Measurements from ENCODE around the gene MACF1.
"Not testable (repeated sequence)": the region's sequence is repeated elsewhere in the genome, so short reads cannot be mapped to it uniquely, and the experiment has no call there.

Gene MACF1

GRCh38 chr1:39508266-39508665, 303.8 kb downstream of the MACF1 start:
- no peak overlapping the region for H3K4me3 ChIP-seq (ENCODE audit: low read depth, low read length)
- H3K27ac ChIP-seq (ENCODE audit: low read depth, low read length), result no peak overlapping the region
- no peaks in the 10 kb centered on the region for H3K36me3 ChIP-seq (ENCODE audit: control insufficient read depth, insufficient read depth, low read length)
- H3K9me3 ChIP-seq (ENCODE audit: control insufficient read depth, insufficient read depth, low read length), result no peaks in the 10 kb centered on the region
- H3K9ac ChIP-seq (ENCODE audit: low read depth, low read length), result no peak overlapping the region
- H3K4me1 ChIP-seq (ENCODE audit: control insufficient read depth, insufficient read depth, low read length), result no peaks in the 10 kb centered on the region
- no peaks in the 10 kb centered on the region for H3K27me3 ChIP-seq (ENCODE audit: control insufficient read depth, insufficient read depth, low read length)

- Histone ChIP-seq H3K9ac (ENCODE audit: low read depth, low read length) (no peak overlapping the region), H3K4me1 (ENCODE audit: control insufficient read depth, insufficient read depth, low read length) (no peaks in the 10 kb centered on the region), H3K36me3 (ENCODE audit: control insufficient read depth, insufficient read depth, low read length) (no peaks in the 10 kb centered on the region), H3K27ac (ENCODE audit: low read depth, low read length) (no peak overlapping the region), H3K9me3 (ENCODE audit: control insufficient read depth, insufficient read depth, low read length) (no peaks in the 10 kb centered on the region), H3K4me3 (ENCODE audit: low read depth, low read length) (no peak overlapping the region), H3K27me3 (ENCODE audit: control insufficient read depth, insufficient read depth, low read length) (no peaks in the 10 kb centered on the region)
Measured at GRCh38 chr1:39508857-39509305, 304.4 kb downstream of the MACF1 start.

GRCh38 chr1:39509360-39510009, 305.0 kb downstream of the MACF1 start:
- H3K9ac ChIP-seq (ENCODE audit: low read depth, low read length), result no peak overlapping the region
- H3K4me1 ChIP-seq (ENCODE audit: control insufficient read depth, insufficient read depth, low read length), result no peaks in the 10 kb centered on the region
- H3K4me3 ChIP-seq (ENCODE audit: low read depth, low read length), result no peak overlapping the region
- no peaks in the 10 kb centered on the region for H3K36me3 ChIP-seq (ENCODE audit: control insufficient read depth, insufficient read depth, low read length)
- no peaks in the 10 kb centered on the region for H3K9me3 ChIP-seq (ENCODE audit: control insufficient read depth, insufficient read depth, low read length)
- H3K27me3 ChIP-seq (ENCODE audit: control insufficient read depth, insufficient read depth, low read length), result peaks cover 3% of the 10 kb centered on the region; the same call in 1 of the 2 replicates
- no peak overlapping the region for H3K27ac ChIP-seq (ENCODE audit: low read depth, low read length)

- not testable (repeated sequence) for H3K4me1 ChIP-seq (ENCODE audit: control insufficient read depth, insufficient read depth, low read length); H3K4me3 ChIP-seq (ENCODE audit: low read depth, low read length); H3K9me3 ChIP-seq (ENCODE audit: control insufficient read depth, insufficient read depth, low read length); H3K9ac ChIP-seq (ENCODE audit: low read depth, low read length); H3K27ac ChIP-seq (ENCODE audit: low read depth, low read length); H3K36me3 ChIP-seq (ENCODE audit: control insufficient read depth, insufficient read depth, low read length)
- peaks cover 11% of the 10 kb centered on the region; the same call in 1 of the 2 replicates for H3K27me3 ChIP-seq (ENCODE audit: control insufficient read depth, insufficient read depth, low read length)
Measured at GRCh38 chr1:39510570-39511186, 306.2 kb downstream of the MACF1 start.

- H3K27me3 ChIP-seq (ENCODE audit: control insufficient read depth, insufficient read depth, low read length), result peaks cover 11% of the 10 kb centered on the region; the same call in 1 of the 2 replicates
- H3K27ac ChIP-seq (ENCODE audit: low read depth, low read length), result not testable (repeated sequence)
Measured at GRCh38 chr1:39511477-39511876, 307.0 kb downstream of the MACF1 start.

GRCh38 chr1:39512234-39512847, 307.8 kb downstream of the MACF1 start:
- H3K9ac ChIP-seq (ENCODE audit: low read depth, low read length); H3K27ac ChIP-seq (ENCODE audit: low read depth, low read length); H3K9me3 ChIP-seq (ENCODE audit: control insufficient read depth, insufficient read depth, low read length); H3K4me3 ChIP-seq (ENCODE audit: low read depth, low read length); H3K4me1 ChIP-seq (ENCODE audit: control insufficient read depth, insufficient read depth, low read length); H3K36me3 ChIP-seq (ENCODE audit: control insufficient read depth, insufficient read depth, low read length): not testable (repeated sequence)
- H3K27me3 ChIP-seq (ENCODE audit: control insufficient read depth, insufficient read depth, low read length), result peaks cover 11% of the 10 kb centered on the region; the same call in 1 of the 2 replicates

More at GRCh38 chr1:39511477-39511876, 307.0 kb downstream of the MACF1 start:
- H3K9ac ChIP-seq (ENCODE audit: low read depth, low read length); H3K4me3 ChIP-seq (ENCODE audit: low read depth, low read length); H3K4me1 ChIP-seq (ENCODE audit: control insufficient read depth, insufficient read depth, low read length); H3K36me3 ChIP-seq (ENCODE audit: control insufficient read depth, insufficient read depth, low read length); H3K9me3 ChIP-seq (ENCODE audit: control insufficient read depth, insufficient read depth, low read length): not testable (repeated sequence)

GRCh38 chr1:39514710-39515124, 310.2 kb downstream of the MACF1 start:
- H3K9ac ChIP-seq (ENCODE audit: low read depth, low read length); H3K9me3 ChIP-seq (ENCODE audit: control insufficient read depth, insufficient read depth, low read length); H3K36me3 ChIP-seq (ENCODE audit: control insufficient read depth, insufficient read depth, low read length); H3K27ac ChIP-seq (ENCODE audit: low read depth, low read length); H3K4me1 ChIP-seq (ENCODE audit: control insufficient read depth, insufficient read depth, low read length): not testable (repeated sequence)
- Histone ChIP-seq H3K4me3 (ENCODE audit: low read depth, low read length) (peak overlapping the region; percentile 50; the same call in 1 of the 2 replicates), H3K27me3 (ENCODE audit: control insufficient read depth, insufficient read depth, low read length) (peaks cover 11% of the 10 kb centered on the region; the same call in 1 of the 2 replicates)

- H3K9me3 ChIP-seq (ENCODE audit: control insufficient read depth, insufficient read depth, low read length); H3K9ac ChIP-seq (ENCODE audit: low read depth, low read length); H3K4me1 ChIP-seq (ENCODE audit: control insufficient read depth, insufficient read depth, low read length); H3K27ac ChIP-seq (ENCODE audit: low read depth, low read length); H3K36me3 ChIP-seq (ENCODE audit: control insufficient read depth, insufficient read depth, low read length): not testable (repeated sequence)
- peaks cover 11% of the 10 kb centered on the region; the same call in 1 of the 2 replicates for H3K27me3 ChIP-seq (ENCODE audit: control insufficient read depth, insufficient read depth, low read length)
- H3K4me3 ChIP-seq (ENCODE audit: low read depth, low read length), result peak overlapping the region; percentile 50; the same call in 1 of the 2 replicates
Measured at GRCh38 chr1:39515131-39516086, 310.9 kb downstream of the MACF1 start.

GRCh38 chr1:39516841-39517240, 312.3 kb downstream of the MACF1 start:
- not testable (repeated sequence) for H3K9ac ChIP-seq (ENCODE audit: low read depth, low read length); H3K36me3 ChIP-seq (ENCODE audit: control insufficient read depth, insufficient read depth, low read length); H3K9me3 ChIP-seq (ENCODE audit: control insufficient read depth, insufficient read depth, low read length); H3K4me1 ChIP-seq (ENCODE audit: control insufficient read depth, insufficient read depth, low read length); H3K27ac ChIP-seq (ENCODE audit: low read depth, low read length); H3K4me3 ChIP-seq (ENCODE audit: low read depth, low read length)
- H3K27me3 ChIP-seq (ENCODE audit: control insufficient read depth, insufficient read depth, low read length), result peaks cover 11% of the 10 kb centered on the region; the same call in 1 of the 2 replicates

- not testable (repeated sequence) for H3K36me3 ChIP-seq (ENCODE audit: control insufficient read depth, insufficient read depth, low read length); H3K27ac ChIP-seq (ENCODE audit: low read depth, low read length); H3K4me3 ChIP-seq (ENCODE audit: low read depth, low read length); H3K4me1 ChIP-seq (ENCODE audit: control insufficient read depth, insufficient read depth, low read length); H3K9me3 ChIP-seq (ENCODE audit: control insufficient read depth, insufficient read depth, low read length); H3K9ac ChIP-seq (ENCODE audit: low read depth, low read length)
- peaks cover 11% of the 10 kb centered on the region; the same call in 1 of the 2 replicates for H3K27me3 ChIP-seq (ENCODE audit: control insufficient read depth, insufficient read depth, low read length)
Measured at GRCh38 chr1:39517936-39518335, 313.4 kb downstream of the MACF1 start.
